ENCODE measurements around the gene ADAMTS5. TPM values are rescaled to one million over a fixed set of nuclear protein-coding genes. Genes with fewer than 3 reads are reported as not detected.

The ADAMTS5 gene
- total and polyA plus RNA-seq, 2 of the 13 experiments (the other 11 are each of a cell fraction or from before 2014, with no cell fraction given), result not detected

DNA sequence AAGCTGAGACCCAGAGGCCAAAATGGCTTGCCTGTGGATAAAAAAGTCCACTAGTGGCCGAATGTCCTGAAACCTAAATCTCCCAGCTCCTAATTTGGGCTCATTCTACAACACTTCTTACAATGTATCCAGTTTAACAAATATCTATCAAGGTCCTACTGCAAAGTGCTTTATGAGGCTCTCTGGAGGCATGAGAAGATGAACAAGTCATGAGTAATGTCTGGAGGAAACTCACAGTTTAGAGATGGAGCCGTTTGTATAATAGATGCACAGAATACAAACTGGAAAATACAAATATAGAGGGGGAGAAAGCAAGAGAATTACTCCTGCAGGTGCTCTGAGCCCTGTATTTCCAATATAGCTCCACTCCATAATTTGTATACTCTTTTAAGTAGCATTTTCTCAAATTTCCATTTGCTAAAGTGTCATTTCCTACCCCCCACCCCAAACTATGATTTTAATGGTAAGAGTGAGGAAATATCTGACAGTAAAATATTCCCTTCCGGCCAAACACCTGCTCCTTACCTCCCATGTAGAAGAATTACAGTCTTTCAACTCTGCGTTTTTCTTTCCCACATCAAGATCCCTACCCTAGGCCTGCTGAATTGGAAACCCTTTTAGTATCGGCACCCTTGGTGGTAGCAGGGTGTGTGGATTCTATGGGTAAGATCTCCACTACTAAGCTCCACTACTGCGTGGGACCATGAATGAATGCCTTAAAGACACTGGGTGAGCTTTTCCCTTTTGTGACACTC, 3.3 kb upstream of the ADAMTS5 start:
- TF ChIP-seq MTF2 (CRISPR knock-in tag; IDR thresholded peaks at IDR 0.05; ENCODE audit: borderline replicate concordance) (no peak), ZNF670 (CRISPR knock-in tag; IDR thresholded peaks at IDR 0.05; ENCODE audit: borderline replicate concordance) (no peak), HIVEP1 (CRISPR knock-in tag; IDR thresholded peaks at IDR 0.05) (no peak), ZNF556 (CRISPR knock-in tag; IDR thresholded peaks at IDR 0.05; ENCODE audit: borderline replicate concordance) (no peak)
- FAIRE-seq, result no peak
- CTCF ChIA-PET (ENCODE audit: low intra/inter-chr PET ratio, low total read pairs), result no interaction called here
- 30% methylated on average over 6 of the region's 6 CpGs for WGBS (ENCODE audit: low lambda C conversion rate)
- no peaks in the 10 kb centered on the region for H3K36me3 ChIP-seq (replicated peaks in 1 of 2; ENCODE audit: control insufficient read depth in 1 of 2, insufficient read depth in 2 of 2, low read length in 2 of 2)
- in situ Hi-C loops (cut with HindIII; ENCODE audit: extremely low pct_ligation_motif_present, low pct_unique_long_range_greater_than_20kb) (no loop called here), intact Hi-C loops (cut with micrococcal nuclease; ENCODE audit: unreplicated experiment) (no loop called here)
- H3K4me2 ChIP-seq (ENCODE audit: low read depth, low read length), result no peak overlapping the region
- no peaks in the 10 kb centered on the region for H3K27me3 ChIP-seq (ENCODE audit: control insufficient read depth in 1 of 2, insufficient read depth in 2 of 2, low read length in 2 of 2)
- peaks cover 60% of the 10 kb centered on the region for H3K9me3 ChIP-seq (ENCODE audit: low read length)
- H3K4me3 ChIP-seq (replicated peaks in 1 of 3; ENCODE audit: insufficient read depth in 1 of 3, low read depth in 2 of 3, low read length in 3 of 3), result no peak overlapping the region
- no peak overlapping the region for H2AFZ ChIP-seq (ENCODE audit: low read length)
- H3K9ac ChIP-seq (ENCODE audit: insufficient read depth, low read depth, low read length), result no peak overlapping the region
- H3K27ac ChIP-seq (ENCODE audit: extremely low read length, insufficient read depth, low read length), result no peak overlapping the region
- H3K79me2 ChIP-seq (ENCODE audit: insufficient read depth, low read length), result no peaks in the 10 kb centered on the region
- POLR2A ChIA-PET, result no interaction called here
- H3K4me1 ChIP-seq (ENCODE audit: insufficient read depth, low read length), result no peaks in the 10 kb centered on the region
- BruUV-seq (replicated peaks), result no TSS peak
- no peaks in the 10 kb centered on the region for H4K20me1 ChIP-seq (ENCODE audit: insufficient read depth, low read length)
- no peak for ATAC-seq
- DNase-seq (ENCODE audit: low spot score), result no peak

DNA sequence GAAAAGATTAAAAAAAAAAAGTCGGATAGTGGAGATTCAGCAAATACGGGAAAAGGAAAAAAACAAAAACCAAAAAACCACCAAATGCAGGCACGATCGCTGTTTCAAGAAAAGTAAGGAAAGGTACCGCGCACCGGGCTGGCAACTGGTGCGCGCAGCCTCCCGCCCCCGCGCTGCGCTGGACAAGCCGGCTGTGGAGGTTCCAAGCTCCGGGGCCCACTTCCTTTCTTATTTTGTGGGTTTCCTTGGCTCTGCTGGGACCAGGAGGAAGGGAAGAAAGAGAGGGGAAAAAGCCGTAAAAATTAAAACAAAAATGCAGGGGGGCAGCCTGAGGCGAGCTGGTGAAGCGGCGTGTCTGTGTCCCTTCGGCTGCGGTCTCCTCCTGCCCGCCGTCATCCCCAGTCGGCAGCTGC, 233 bp downstream of the ADAMTS5 start:
- no peaks in the 10 kb centered on the region for H3K4me1 ChIP-seq (ENCODE audit: insufficient read depth, low read length)
- intact Hi-C loops (cut with micrococcal nuclease; ENCODE audit: unreplicated experiment), result no loop called here
- H3K4me2 ChIP-seq (ENCODE audit: low read depth, low read length), result no peak overlapping the region
- POLR2A ChIA-PET, result no interaction called here
- H2AFZ ChIP-seq (ENCODE audit: low read length), result no peak overlapping the region
- DNase-seq (ENCODE audit: low spot score) (no peak), ATAC-seq (no peak), FAIRE-seq (no peak)
- in situ Hi-C loops (cut with HindIII; ENCODE audit: extremely low pct_ligation_motif_present, low pct_unique_long_range_greater_than_20kb), result no loop called here
- TF ChIP-seq, protein P1, sequence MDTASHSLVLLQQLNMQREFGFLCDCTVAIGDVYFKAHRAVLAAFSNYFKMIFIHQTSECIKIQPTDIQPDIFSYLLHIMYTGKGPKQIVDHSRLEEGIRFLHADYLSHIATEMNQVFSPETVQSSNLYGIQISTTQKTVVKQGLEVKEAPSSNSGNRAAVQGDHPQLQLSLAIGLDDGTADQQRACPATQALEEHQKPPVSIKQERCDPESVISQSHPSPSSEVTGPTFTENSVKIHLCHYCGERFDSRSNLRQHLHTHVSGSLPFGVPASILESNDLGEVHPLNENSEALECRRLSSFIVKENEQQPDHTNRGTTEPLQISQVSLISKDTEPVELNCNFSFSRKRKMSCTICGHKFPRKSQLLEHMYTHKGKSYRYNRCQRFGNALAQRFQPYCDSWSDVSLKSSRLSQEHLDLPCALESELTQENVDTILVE (CRISPR knock-in tag; IDR thresholded peaks at IDR 0.05), result no peak
- TF ChIP-seq ZNF790 (CRISPR knock-in tag; IDR thresholded peaks at IDR 0.05; ENCODE audit: borderline replicate concordance), result no peak
- TF ChIP-seq, protein P2, sequence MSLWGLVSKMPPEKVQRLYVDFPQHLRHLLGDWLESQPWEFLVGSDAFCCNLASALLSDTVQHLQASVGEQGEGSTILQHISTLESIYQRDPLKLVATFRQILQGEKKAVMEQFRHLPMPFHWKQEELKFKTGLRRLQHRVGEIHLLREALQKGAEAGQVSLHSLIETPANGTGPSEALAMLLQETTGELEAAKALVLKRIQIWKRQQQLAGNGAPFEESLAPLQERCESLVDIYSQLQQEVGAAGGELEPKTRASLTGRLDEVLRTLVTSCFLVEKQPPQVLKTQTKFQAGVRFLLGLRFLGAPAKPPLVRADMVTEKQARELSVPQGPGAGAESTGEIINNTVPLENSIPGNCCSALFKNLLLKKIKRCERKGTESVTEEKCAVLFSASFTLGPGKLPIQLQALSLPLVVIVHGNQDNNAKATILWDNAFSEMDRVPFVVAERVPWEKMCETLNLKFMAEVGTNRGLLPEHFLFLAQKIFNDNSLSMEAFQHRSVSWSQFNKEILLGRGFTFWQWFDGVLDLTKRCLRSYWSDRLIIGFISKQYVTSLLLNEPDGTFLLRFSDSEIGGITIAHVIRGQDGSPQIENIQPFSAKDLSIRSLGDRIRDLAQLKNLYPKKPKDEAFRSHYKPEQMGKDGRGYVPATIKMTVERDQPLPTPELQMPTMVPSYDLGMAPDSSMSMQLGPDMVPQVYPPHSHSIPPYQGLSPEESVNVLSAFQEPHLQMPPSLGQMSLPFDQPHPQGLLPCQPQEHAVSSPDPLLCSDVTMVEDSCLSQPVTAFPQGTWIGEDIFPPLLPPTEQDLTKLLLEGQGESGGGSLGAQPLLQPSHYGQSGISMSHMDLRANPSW (CRISPR knock-in tag; IDR thresholded peaks at IDR 0.05; ENCODE audit: borderline replicate concordance), result no peak
- no peak for TF ChIP-seq MEF2D (CRISPR knock-in tag; IDR thresholded peaks at IDR 0.05)
- no peak for TF ChIP-seq RCOR2 (CRISPR knock-in tag; IDR thresholded peaks at IDR 0.05)
- no peak for TF ChIP-seq ZNF615 (CRISPR knock-in tag; IDR thresholded peaks at IDR 0.05; ENCODE audit: borderline replicate concordance)
- TF ChIP-seq NBN (conservative IDR thresholded peaks at IDR 0.05), result no peak
- no peak overlapping the region for H3K27ac ChIP-seq (ENCODE audit: extremely low read length, insufficient read depth, low read length)
- no TSS peak for BruUV-seq (replicated peaks)
- no peak overlapping the region for H3K4me3 ChIP-seq (replicated peaks in 1 of 3; ENCODE audit: insufficient read depth in 1 of 3, low read depth in 2 of 3, low read length in 3 of 3)
- H3K27me3 ChIP-seq (ENCODE audit: control insufficient read depth in 1 of 2, insufficient read depth in 2 of 2, low read length in 2 of 2), result no peaks in the 10 kb centered on the region
- H3K79me2 ChIP-seq (ENCODE audit: insufficient read depth, low read length), result no peaks in the 10 kb centered on the region
- H3K9ac ChIP-seq (ENCODE audit: insufficient read depth, low read depth, low read length), result no peak overlapping the region
- no peaks in the 10 kb centered on the region for H4K20me1 ChIP-seq (ENCODE audit: insufficient read depth, low read length)
- no peaks in the 10 kb centered on the region for H3K36me3 ChIP-seq (replicated peaks in 1 of 2; ENCODE audit: control insufficient read depth in 1 of 2, insufficient read depth in 2 of 2, low read length in 2 of 2)
- 54% methylated on average over 24 of the region's 24 CpGs for WGBS (ENCODE audit: low lambda C conversion rate)
- peaks cover 49% of the 10 kb centered on the region for H3K9me3 ChIP-seq (ENCODE audit: low read length)
- CTCF ChIA-PET (ENCODE audit: low intra/inter-chr PET ratio, low total read pairs), result no interaction called here

All from HepG2 (cell line).